Panc1 (cell line): ENCODE data around the gene VAPB.

Experiments
- POLR2AphosphoS5 ChIP-seq: IDR thresholded peaks from 2 replicates; pipeline ENCODE4 v1.6.1; 2012; ENCODE audit warnings: mild to moderate bottlenecking, low read depth, low read length, moderate library complexity
- REST ChIP-seq, 2 experiments: IDR thresholded peaks; 2 replicates each; pipeline ENCODE4 v1.6.1; 2011 to 2012; ENCODE audit warnings: low read depth in 2 of 2, control low read depth in 1 of 2, low read length in 1 of 2, mild to moderate bottlenecking in 1 of 2, moderate library complexity in 1 of 2; ENCODE audit not compliant: insufficient read depth in 1 of 2
- SIN3A ChIP-seq: IDR thresholded peaks from 2 replicates; pipeline ENCODE4 v1.6.1; 2012; ENCODE audit warnings: low read depth, mild to moderate bottlenecking, low read length, moderate library complexity, borderline replicate concordance; ENCODE audit not compliant: insufficient read depth
- TCF7L2 ChIP-seq: IDR thresholded peaks from 2 replicates; pipeline ENCODE4 v1.6.1; 2011; ENCODE audit warnings: mild to moderate bottlenecking, low read depth, low read length, inconsistent platforms
- TF ChIP-seq, protein P1 (sequence below): fragments of 450-650 bp; IDR thresholded peaks from 2 replicates; pipeline ENCODE4 v1.5.1; 2017; ENCODE audit warnings: mild to moderate bottlenecking

DNA sequence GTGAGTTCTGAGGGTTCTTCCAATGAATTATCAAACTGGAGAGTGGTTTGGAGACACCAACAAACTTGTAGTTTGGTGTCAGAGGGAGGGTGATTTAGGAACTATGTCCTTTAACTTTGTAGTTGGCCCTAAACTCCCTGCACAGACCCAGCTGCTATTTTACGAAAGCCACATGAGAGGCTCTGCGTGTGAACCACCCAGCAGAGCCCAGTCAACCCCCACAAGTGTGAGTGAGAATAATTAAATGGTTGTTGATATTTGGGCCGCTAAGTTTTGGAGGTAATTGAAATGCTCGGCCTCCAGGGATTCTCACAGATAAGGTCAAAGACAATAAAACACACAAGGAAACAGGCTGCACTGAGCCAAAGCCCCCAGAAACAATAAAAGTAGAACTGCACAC lies 6.9 kb upstream of the VAPB start:
- TF ChIP-seq, protein P1, sequence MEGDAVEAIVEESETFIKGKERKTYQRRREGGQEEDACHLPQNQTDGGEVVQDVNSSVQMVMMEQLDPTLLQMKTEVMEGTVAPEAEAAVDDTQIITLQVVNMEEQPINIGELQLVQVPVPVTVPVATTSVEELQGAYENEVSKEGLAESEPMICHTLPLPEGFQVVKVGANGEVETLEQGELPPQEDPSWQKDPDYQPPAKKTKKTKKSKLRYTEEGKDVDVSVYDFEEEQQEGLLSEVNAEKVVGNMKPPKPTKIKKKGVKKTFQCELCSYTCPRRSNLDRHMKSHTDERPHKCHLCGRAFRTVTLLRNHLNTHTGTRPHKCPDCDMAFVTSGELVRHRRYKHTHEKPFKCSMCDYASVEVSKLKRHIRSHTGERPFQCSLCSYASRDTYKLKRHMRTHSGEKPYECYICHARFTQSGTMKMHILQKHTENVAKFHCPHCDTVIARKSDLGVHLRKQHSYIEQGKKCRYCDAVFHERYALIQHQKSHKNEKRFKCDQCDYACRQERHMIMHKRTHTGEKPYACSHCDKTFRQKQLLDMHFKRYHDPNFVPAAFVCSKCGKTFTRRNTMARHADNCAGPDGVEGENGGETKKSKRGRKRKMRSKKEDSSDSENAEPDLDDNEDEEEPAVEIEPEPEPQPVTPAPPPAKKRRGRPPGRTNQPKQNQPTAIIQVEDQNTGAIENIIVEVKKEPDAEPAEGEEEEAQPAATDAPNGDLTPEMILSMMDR, result no peak
- TF ChIP-seq POLR2AphosphoS5 (no peak), TCF7L2 (no peak), SIN3A (no peak), REST (IDR thresholded peaks at IDR 0.05; ENCODE audit: insufficient read depth in 1 of 2, low read depth in 2 of 2, low read length in 1 of 2) (no peak)
